Hair follicular keratinocyte (primary cell): Measurements from ENCODE around the gene DOCK10. TPM values are rescaled to one million over a fixed set of nuclear protein-coding genes. Genes with fewer than 3 reads are reported as not detected.

Source experiments
- total RNA-seq: library from RNA; depleted of rRNA; stranded (reverse); fragments of >200 nt; gene quantifications from 2 replicates; pipeline ENCODE4 v1.2.3, GENCODE V29; 2015

DOCK10 gene
- 0.16 and 5.1 TPM in 2 replicates for total RNA-seq

GRCh38 chr2:225041851-225042799 is at the start of gene DOCK10:
Gene DOCK10 (minus strand): TSS chr2:225042468. CDS start chr2:225042374, 94 bp downstream.

GRCh38 chr2:224716201-224716600 is 326.1 kb downstream of the DOCK10 start, which contains the start of gene CCDC195:
Gene CCDC195 (minus strand): TSS chr2:224716365. CDS start chr2:224716365, 0 bp downstream.

